Astrocyte (in vitro differentiated cells and primary cell): Measurements from ENCODE around the gene PAM. TPM values are rescaled to one million over a fixed set of nuclear protein-coding genes. Genes with fewer than 3 reads are reported as not detected.

Experiments
- DNase-seq: peaks from one replicate; pipeline ENCODE4 v3.0.0-alpha.2; 2010; ENCODE audit warnings: low read depth
- FAIRE-seq: peaks from 2 replicates; lab custom pipeline; 2011; peaks lifted over from hg19 to GRCh38; lab: Jason Lieb, UNC
- H2AFZ ChIP-seq: 2 replicates; pipeline ENCODE4 v1.6.0; 2012; ENCODE audit warnings: low read depth, low read length, inconsistent platforms
- H3K27ac ChIP-seq: 2 replicates; pipeline ENCODE4 v1.5.1; 2011; ENCODE audit warnings: low read depth, low read length, inconsistent platforms
- H3K27me3 ChIP-seq: 2 replicates; pipeline ENCODE4 v1.6.0; 2011; ENCODE audit warnings: low read length, inconsistent platforms; ENCODE audit not compliant: insufficient read depth
- H3K36me3 ChIP-seq: 2 replicates; pipeline ENCODE4 v1.5.1; 2011; ENCODE audit warnings: low read length, inconsistent platforms; ENCODE audit not compliant: insufficient read depth
- H3K4me1 ChIP-seq: 2 replicates; pipeline ENCODE4 v1.5.1; 2011; ENCODE audit warnings: low read length, inconsistent platforms; ENCODE audit not compliant: insufficient read depth
- H3K4me2 ChIP-seq: 2 replicates; pipeline ENCODE4 v1.6.0; 2012; ENCODE audit warnings: low read length, inconsistent platforms
- H3K4me3 ChIP-seq: 2 replicates; pipeline ENCODE4 v1.5.1; 2011; ENCODE audit warnings: low read depth, mild to moderate bottlenecking, low read length, inconsistent platforms; ENCODE audit not compliant: insufficient read depth
- H3K79me2 ChIP-seq: 2 replicates; pipeline ENCODE4 v1.6.0; 2012; ENCODE audit warnings: mild to moderate bottlenecking, low read length, inconsistent platforms; ENCODE audit not compliant: insufficient read depth
- H3K9ac ChIP-seq: 2 replicates; pipeline ENCODE4 v1.6.0; 2012; ENCODE audit warnings: mild to moderate bottlenecking, low read length, inconsistent platforms
- H3K9me3 ChIP-seq: 2 replicates; pipeline ENCODE4 v1.5.1; 2012; ENCODE audit warnings: low read depth, mild to moderate bottlenecking, low read length, inconsistent platforms; ENCODE audit not compliant: insufficient read depth
- H4K20me1 ChIP-seq: 2 replicates; pipeline ENCODE4 v1.6.0; 2012; ENCODE audit warnings: low read length, inconsistent platforms; ENCODE audit not compliant: insufficient read depth
- H3K27ac Mint-ChIP-seq: one replicate; pipeline ENCODE4 v1.8.0; 2021; ENCODE audit warnings: mild to moderate bottlenecking, mixed read lengths; ENCODE audit not compliant: unreplicated experiment
- H3K27me3 Mint-ChIP-seq: one replicate; pipeline ENCODE4 v1.8.0; 2021; ENCODE audit warnings: low read depth, mixed read lengths; ENCODE audit not compliant: unreplicated experiment
- H3K36me3 Mint-ChIP-seq: one replicate; pipeline ENCODE4 v1.8.0; 2021; ENCODE audit warnings: low read depth, mixed read lengths; ENCODE audit not compliant: unreplicated experiment
- H3K4me1 Mint-ChIP-seq: one replicate; pipeline ENCODE4 v1.8.0; 2021; ENCODE audit warnings: low read depth, mixed read lengths; ENCODE audit not compliant: unreplicated experiment
- H3K4me3 Mint-ChIP-seq: one replicate; pipeline ENCODE4 v1.8.0; 2021; ENCODE audit warnings: mild to moderate bottlenecking, moderate library complexity, mixed read lengths; ENCODE audit not compliant: unreplicated experiment
- H3K9me3 Mint-ChIP-seq: one replicate; pipeline ENCODE4 v1.8.0; 2021; ENCODE audit warnings: mild to moderate bottlenecking, mixed read lengths; ENCODE audit not compliant: unreplicated experiment
- CTCF ChIP-seq: IDR thresholded peaks from 2 replicates; pipeline ENCODE4 v1.5.1; 2011; ENCODE audit warnings: low read depth, mild to moderate bottlenecking, inconsistent platforms, low read length, moderate library complexity; ENCODE audit not compliant: insufficient read depth
- EZH2 ChIP-seq: IDR thresholded peaks from 2 replicates; pipeline ENCODE4 v1.6.1; 2012; ENCODE audit warnings: mild to moderate bottlenecking, low read length, inconsistent platforms; ENCODE audit not compliant: insufficient read depth
- total RNA-seq: library from RNA; stranded (reverse); gene quantifications from 2 replicates; pipeline ENCODE4 v1.2.1, GENCODE V29; 2021

PAM gene
- total RNA-seq, 1 donor from 2014 or later, result 301 TPM

- Histone ChIP-seq H3K27ac (no peak overlapping the region), H3K9me3 (no peaks in the 10 kb centered on the region), H3K4me1 (no peaks in the 10 kb centered on the region), H4K20me1 (no peaks in the 10 kb centered on the region), H3K4me2 (no peak overlapping the region), H2AFZ (no peak overlapping the region), H3K79me2 (no peaks in the 10 kb centered on the region), H3K9ac (no peak overlapping the region), H3K36me3 (no peaks in the 10 kb centered on the region), H3K4me3 (no peak overlapping the region), H3K27me3 (no peaks in the 10 kb centered on the region)
- H3K4me3 Mint-ChIP-seq, result no peak overlapping the region
- no peak for DNase-seq
- TF ChIP-seq EZH2 (no peak), CTCF (no peak)
- no peaks in the 10 kb centered on the region for H3K27me3 Mint-ChIP-seq
- H3K9me3 Mint-ChIP-seq, result no peaks in the 10 kb centered on the region
- FAIRE-seq, result peak; percentile 13
- H3K36me3 Mint-ChIP-seq, result peaks cover 7% of the 10 kb centered on the region
- peaks cover under 1% of the 10 kb centered on the region for H3K4me1 Mint-ChIP-seq
- H3K27ac Mint-ChIP-seq, result no peak overlapping the region
These were observed 177.7 kb downstream of the PAM start for GRCh38 chr5:102932781-102933180.

- H3K4me1 Mint-ChIP-seq, result peaks cover 4% of the 10 kb centered on the region
- H3K27me3 Mint-ChIP-seq, result no peaks in the 10 kb centered on the region
- no peak overlapping the region for H3K4me3 Mint-ChIP-seq
- H3K9me3 Mint-ChIP-seq, result no peaks in the 10 kb centered on the region
- peak overlapping the region; percentile 19 for H3K27ac Mint-ChIP-seq
- H3K9me3 ChIP-seq, result no peaks in the 10 kb centered on the region
- H3K4me2 ChIP-seq, result no peak overlapping the region
- H2AFZ ChIP-seq, result no peak overlapping the region
- no peaks in the 10 kb centered on the region for H4K20me1 ChIP-seq
- H3K4me3 ChIP-seq, result no peak overlapping the region
- TF ChIP-seq EZH2 (no peak), CTCF (no peak)
- H3K4me1 ChIP-seq, result no peaks in the 10 kb centered on the region
- peaks cover 7% of the 10 kb centered on the region for H3K36me3 Mint-ChIP-seq
- no peak for DNase-seq
- H3K27me3 ChIP-seq, result no peaks in the 10 kb centered on the region
- no peak overlapping the region for H3K9ac ChIP-seq
- no peaks in the 10 kb centered on the region for H3K36me3 ChIP-seq
- no peak for FAIRE-seq
- H3K27ac ChIP-seq, result no peak overlapping the region
- no peaks in the 10 kb centered on the region for H3K79me2 ChIP-seq
These were observed 178.2 kb downstream of the PAM start for GRCh38 chr5:102933316-102933715.

- H3K36me3 Mint-ChIP-seq, result peaks cover 7% of the 10 kb centered on the region
- no peak overlapping the region for H3K9ac ChIP-seq
- no peaks in the 10 kb centered on the region for H3K9me3 ChIP-seq
- H3K27ac Mint-ChIP-seq, result peak overlapping the region; percentile 19
- H2AFZ ChIP-seq, result no peak overlapping the region
- TF ChIP-seq CTCF (no peak), EZH2 (no peak)
- H3K79me2 ChIP-seq, result no peaks in the 10 kb centered on the region
- H3K4me3 ChIP-seq, result no peak overlapping the region
- no peaks in the 10 kb centered on the region for H3K27me3 ChIP-seq
- no peaks in the 10 kb centered on the region for H3K36me3 ChIP-seq
- peaks cover 8% of the 10 kb centered on the region for H3K4me1 Mint-ChIP-seq
- no peaks in the 10 kb centered on the region for H3K4me1 ChIP-seq
- no peaks in the 10 kb centered on the region for H3K9me3 Mint-ChIP-seq
- no peaks in the 10 kb centered on the region for H3K27me3 Mint-ChIP-seq
- H4K20me1 ChIP-seq, result no peaks in the 10 kb centered on the region
- no peak overlapping the region for H3K27ac ChIP-seq
- H3K4me2 ChIP-seq, result no peak overlapping the region
- FAIRE-seq, result no peak
- H3K4me3 Mint-ChIP-seq, result no peak overlapping the region
- DNase-seq, result no peak
These were observed 178.8 kb downstream of the PAM start for GRCh38 chr5:102933721-102934459.
